ENCODE results near the gene COL1A2. TPM values are rescaled to one million over a fixed set of nuclear protein-coding genes. Genes with fewer than 3 reads are reported as not detected.

COL1A2 gene
- total RNA-seq, 2 donors from 2014 or later, result 0.31 to 0.56 TPM

GRCh38 chr7:94403546-94403945 lies 8.9 kb downstream of the COL1A2 start:
- H3K27ac Mint-ChIP-seq, result no peak overlapping the region
- ATAC-seq (replicated peaks in 1 of 2) (no peak), DNase-seq (no peak)
- H3K9me3 Mint-ChIP-seq, result no peaks in the 10 kb centered on the region
- H3K4me1 Mint-ChIP-seq (ENCODE audit: low read depth), result no peaks in the 10 kb centered on the region
- H3K4me3 Mint-ChIP-seq, result no peak overlapping the region
- no peaks in the 10 kb centered on the region for H3K36me3 Mint-ChIP-seq (ENCODE audit: insufficient read depth in 2 of 2)
- H3K27me3 Mint-ChIP-seq (ENCODE audit: low read depth), result peaks cover 11% of the 10 kb centered on the region

GRCh38 chr7:94405506-94405905 lies 10.8 kb downstream of the COL1A2 start:
- H3K36me3 Mint-ChIP-seq (ENCODE audit: insufficient read depth in 2 of 2), result no peaks in the 10 kb centered on the region
- no peak overlapping the region for H3K4me3 Mint-ChIP-seq
- H3K27me3 Mint-ChIP-seq (ENCODE audit: low read depth), result peaks cover 11% of the 10 kb centered on the region
- H3K9me3 Mint-ChIP-seq, result no peaks in the 10 kb centered on the region
- DNase-seq (no peak), ATAC-seq (replicated peaks in 1 of 2) (no peak)
- H3K27ac Mint-ChIP-seq, result no peak overlapping the region
- H3K4me1 Mint-ChIP-seq (ENCODE audit: low read depth), result no peaks in the 10 kb centered on the region

GRCh38 chr7:94406696-94407095 lies 12.0 kb downstream of the COL1A2 start:
- H3K9me3 Mint-ChIP-seq, result no peaks in the 10 kb centered on the region
- DNase-seq, result no peak
- H3K27ac Mint-ChIP-seq, result no peak overlapping the region
- no peak for ATAC-seq (replicated peaks in 1 of 2)
- H3K4me1 Mint-ChIP-seq (ENCODE audit: low read depth), result no peaks in the 10 kb centered on the region
- no peaks in the 10 kb centered on the region for H3K36me3 Mint-ChIP-seq (ENCODE audit: insufficient read depth in 2 of 2)
- H3K4me3 Mint-ChIP-seq, result no peak overlapping the region
- H3K27me3 Mint-ChIP-seq (ENCODE audit: low read depth), result peaks cover 11% of the 10 kb centered on the region

GRCh38 chr7:94409200-94409948 lies 14.7 kb downstream of the COL1A2 start:
- Mint-ChIP-seq H3K27me3 (ENCODE audit: low read depth) (no peaks in the 10 kb centered on the region), H3K4me1 (ENCODE audit: low read depth) (no peaks in the 10 kb centered on the region), H3K27ac (no peak overlapping the region), H3K9me3 (no peaks in the 10 kb centered on the region), H3K4me3 (no peak overlapping the region), H3K36me3 (ENCODE audit: insufficient read depth in 2 of 2) (no peaks in the 10 kb centered on the region)
- DNase-seq (no peak), ATAC-seq (replicated peaks in 1 of 2) (no peak)

GRCh38 chr7:94410413-94411187 lies 15.9 kb downstream of the COL1A2 start:
- Mint-ChIP-seq H3K9me3 (no peaks in the 10 kb centered on the region), H3K36me3 (ENCODE audit: insufficient read depth in 2 of 2) (no peaks in the 10 kb centered on the region), H3K27me3 (ENCODE audit: low read depth) (no peaks in the 10 kb centered on the region), H3K4me1 (ENCODE audit: low read depth) (no peaks in the 10 kb centered on the region), H3K4me3 (no peak overlapping the region), H3K27ac (no peak overlapping the region)
- no peak for DNase-seq
- ATAC-seq (replicated peaks in 1 of 2), result no peak

GRCh38 chr7:94411188-94411466 lies 16.4 kb downstream of the COL1A2 start:
- H3K9me3 Mint-ChIP-seq, result no peaks in the 10 kb centered on the region
- no peaks in the 10 kb centered on the region for H3K27me3 Mint-ChIP-seq (ENCODE audit: low read depth)
- no peaks in the 10 kb centered on the region for H3K4me1 Mint-ChIP-seq (ENCODE audit: low read depth)

GRCh38 chr7:94412762-94413322 lies 18.1 kb downstream of the COL1A2 start:
- Mint-ChIP-seq H3K36me3 (ENCODE audit: insufficient read depth in 2 of 2) (no peaks in the 10 kb centered on the region), H3K27ac (no peak overlapping the region), H3K9me3 (no peaks in the 10 kb centered on the region), H3K4me3 (no peak overlapping the region), H3K4me1 (ENCODE audit: low read depth) (no peaks in the 10 kb centered on the region), H3K27me3 (ENCODE audit: low read depth) (no peaks in the 10 kb centered on the region)
- ATAC-seq (replicated peaks in 1 of 2) (no peak), DNase-seq (no peak)

More at GRCh38 chr7:94411188-94411466, 16.4 kb downstream of the COL1A2 start:
- Mint-ChIP-seq H3K27ac (no peak overlapping the region), H3K4me3 (no peak overlapping the region), H3K36me3 (ENCODE audit: insufficient read depth in 2 of 2) (no peaks in the 10 kb centered on the region)
- DNase-seq (no peak), ATAC-seq (replicated peaks in 1 of 2) (no peak)

- no peaks in the 10 kb centered on the region for H3K27me3 Mint-ChIP-seq (ENCODE audit: low read depth)
- no peak for ATAC-seq (replicated peaks in 1 of 2)
Measured at GRCh38 chr7:94414481-94414880, 19.8 kb downstream of the COL1A2 start.

GRCh38 chr7:94414980-94415379 lies 20.3 kb downstream of the COL1A2 start:
- DNase-seq, result no peak
- Mint-ChIP-seq H3K9me3 (no peaks in the 10 kb centered on the region), H3K4me3 (no peak overlapping the region), H3K27ac (no peak overlapping the region), H3K36me3 (ENCODE audit: insufficient read depth in 2 of 2) (no peaks in the 10 kb centered on the region), H3K27me3 (ENCODE audit: low read depth) (peaks cover 4% of the 10 kb centered on the region), H3K4me1 (ENCODE audit: low read depth) (no peaks in the 10 kb centered on the region)
- no peak for ATAC-seq (replicated peaks in 1 of 2)

More at GRCh38 chr7:94414481-94414880, 19.8 kb downstream of the COL1A2 start:
- H3K27ac Mint-ChIP-seq, result no peak overlapping the region
- H3K9me3 Mint-ChIP-seq, result no peaks in the 10 kb centered on the region
- no peaks in the 10 kb centered on the region for H3K36me3 Mint-ChIP-seq (ENCODE audit: insufficient read depth in 2 of 2)
- no peaks in the 10 kb centered on the region for H3K4me1 Mint-ChIP-seq (ENCODE audit: low read depth)
- no peak overlapping the region for H3K4me3 Mint-ChIP-seq
- no peak for DNase-seq

- Mint-ChIP-seq H3K36me3 (ENCODE audit: insufficient read depth in 2 of 2) (no peaks in the 10 kb centered on the region), H3K27me3 (ENCODE audit: low read depth) (peaks cover 6% of the 10 kb centered on the region), H3K9me3 (no peaks in the 10 kb centered on the region), H3K4me1 (ENCODE audit: low read depth) (no peaks in the 10 kb centered on the region), H3K27ac (no peak overlapping the region), H3K4me3 (no peak overlapping the region)
- DNase-seq (no peak), ATAC-seq (replicated peaks in 1 of 2) (no peak)
Measured at GRCh38 chr7:94417306-94417705, 22.6 kb downstream of the COL1A2 start.

- ATAC-seq (replicated peaks in 1 of 2) (no peak), DNase-seq (no peak)
- Mint-ChIP-seq H3K4me1 (ENCODE audit: low read depth) (no peaks in the 10 kb centered on the region), H3K4me3 (no peak overlapping the region), H3K9me3 (no peaks in the 10 kb centered on the region), H3K27me3 (ENCODE audit: low read depth) (peaks cover 6% of the 10 kb centered on the region), H3K36me3 (ENCODE audit: insufficient read depth in 2 of 2) (no peaks in the 10 kb centered on the region), H3K27ac (no peak overlapping the region)
Measured at GRCh38 chr7:94417901-94418300, 23.2 kb downstream of the COL1A2 start.

GRCh38 chr7:94418851-94419250 lies 24.2 kb downstream of the COL1A2 start:
- Mint-ChIP-seq H3K9me3 (no peaks in the 10 kb centered on the region), H3K4me1 (ENCODE audit: low read depth) (no peaks in the 10 kb centered on the region), H3K27me3 (ENCODE audit: low read depth) (peaks cover 6% of the 10 kb centered on the region), H3K27ac (no peak overlapping the region), H3K36me3 (ENCODE audit: insufficient read depth in 2 of 2) (no peaks in the 10 kb centered on the region), H3K4me3 (no peak overlapping the region)
- DNase-seq (no peak), ATAC-seq (replicated peaks in 1 of 2) (no peak)

GRCh38 chr7:94420328-94420727 lies 25.6 kb downstream of the COL1A2 start:
- Mint-ChIP-seq H3K9me3 (no peaks in the 10 kb centered on the region), H3K27ac (no peak overlapping the region), H3K36me3 (ENCODE audit: insufficient read depth in 2 of 2) (no peaks in the 10 kb centered on the region), H3K4me1 (ENCODE audit: low read depth) (no peaks in the 10 kb centered on the region), H3K4me3 (no peak overlapping the region), H3K27me3 (ENCODE audit: low read depth) (peaks cover 6% of the 10 kb centered on the region)
- no peak for DNase-seq
- ATAC-seq (replicated peaks in 1 of 2), result no peak

Measured in activated T-cell treated with anti-CD3 and anti-CD28 coated beads, Interleukin-2, amount 50 U/mL, for 72 hours (primary cell).